K562 (cell line): ENCODE results near the gene HPD. TPM values are rescaled to one million over a fixed set of nuclear protein-coding genes. Genes with fewer than 3 reads are reported as not detected.

Experiments used
- ETS2 ChIP-seq: IDR thresholded peaks from 2 replicates; pipeline ENCODE4 v1.6.1; 2016; ENCODE audit warnings: borderline replicate concordance, missing genetic modification characterization, mild to moderate bottlenecking, moderate library complexity, missing compliant biosample characterization; ENCODE audit not compliant: poor library complexity, severe bottlenecking
- FIP1L1 ChIP-seq: fragments of 200-400 bp; formaldehyde crosslinking; IDR thresholded peaks from 2 replicates; pipeline ENCODE4 v1.6.1; 2018; ENCODE audit warnings: mild to moderate bottlenecking, low read depth, low read length; ENCODE audit not compliant: poor library complexity, severe bottlenecking
- ILK ChIP-seq: fragments of 450-650 bp; IDR thresholded peaks from 2 replicates; pipeline ENCODE4 v1.6.1; 2016; ENCODE audit warnings: missing genetic modification characterization, low read depth, mild to moderate bottlenecking, missing compliant biosample characterization, moderate library complexity, borderline replicate concordance
- KAT7 ChIP-seq: sonication (generic); formaldehyde crosslinking; IDR thresholded peaks from 2 replicates; pipeline ENCODE4 v1.8.0; 2022; ENCODE audit warnings: missing genetic modification reagents, mild to moderate bottlenecking, borderline replicate concordance
- KHSRP ChIP-seq: fragments of 450-650 bp; IDR thresholded peaks from 2 replicates; pipeline ENCODE4 v1.6.1; 2017
- MIER1 ChIP-seq: fragments of 450-650 bp; IDR thresholded peaks from 2 replicates; pipeline ENCODE4 v1.6.1; 2016; ENCODE audit warnings: antibody characterized with exemption, mild to moderate bottlenecking, low read depth
- PHF20 ChIP-seq: fragments of 450-650 bp; IDR thresholded peaks from 2 replicates; pipeline ENCODE4 v1.6.1; 2018; ENCODE audit not compliant: partially characterized antibody
- RBM34 ChIP-seq: fragments of 200-400 bp; formaldehyde crosslinking; IDR thresholded peaks from 2 replicates; pipeline ENCODE4 v1.6.1; 2018; ENCODE audit warnings: low read length, borderline replicate concordance; ENCODE audit not compliant: insufficient read depth
- RHOXF2B ChIP-seq: fragments of 250-450 bp; sonication (Bioruptor Pico); conservative IDR thresholded peaks from 2 replicates; pipeline ENCODE4 v1.5.1; 2021
- SLC30A9 ChIP-seq: fragments of 250-450 bp; sonication (Bioruptor Pico); IDR thresholded peaks from 2 replicates; pipeline ENCODE4 v1.8.0; 2022; ENCODE audit warnings: mild to moderate bottlenecking, moderate library complexity
- STAT5B ChIP-seq: fragments of 250-450 bp; sonication (Bioruptor Pico); IDR thresholded peaks from 2 replicates; pipeline ENCODE4 v1.8.0; 2021; ENCODE audit warnings: mild to moderate bottlenecking, inconsistent platforms
- TAF1 ChIP-seq: IDR thresholded peaks from 2 replicates; pipeline ENCODE4 v1.6.1; 2011; ENCODE audit warnings: mild to moderate bottlenecking, low read length, moderate library complexity; ENCODE audit not compliant: insufficient read depth, control insufficient read depth, severe bottlenecking; ENCODE audit errors: extremely low read depth
- TRIM24 ChIP-seq, 2 experiments: fragments of 450-650 bp; IDR thresholded peaks; 2 replicates each; pipeline ENCODE4 v1.6.1; 2016
- ZBTB8A ChIP-seq: fragments of 450-650 bp; IDR thresholded peaks from 2 replicates; pipeline ENCODE4 v1.6.1; 2018; ENCODE audit warnings: mild to moderate bottlenecking, moderate library complexity; ENCODE audit not compliant: partially characterized antibody
- ZNF165 ChIP-seq: fragments of 250-450 bp; sonication (Bioruptor Pico); IDR thresholded peaks from 2 replicates; pipeline ENCODE4 v1.4.0; 2020; ENCODE audit warnings: borderline replicate concordance
- ZNF224 ChIP-seq: sonication (generic); formaldehyde crosslinking; IDR thresholded peaks from 2 replicates; pipeline ENCODE4 v1.8.0; 2022; ENCODE audit warnings: mild to moderate bottlenecking, missing genetic modification reagents
- ZNF764 ChIP-seq: fragments of 250-450 bp; sonication (Bioruptor Pico); IDR thresholded peaks from 2 replicates; pipeline ENCODE4 v1.4.0; 2020; ENCODE audit warnings: low read depth, mild to moderate bottlenecking, moderate library complexity
- polyA plus RNA-seq, 8 experiments: library from polyadenylated mRNA; depleted of rRNA in 4 of 8; stranded (reverse) in 5 of 8; unstranded in 3 of 8; fragments of >200 nt; fragmentation: Nextera tagmentation in 2 of 8; fragmentation: Illumina TruSeq in 1 of 8; extraction: Ambion mirVana in 2 of 8; extraction: Trizol in 1 of 8; gene quantifications; 2 replicates each; pipeline versions ENCODE4 v1.2.1 to v1.2.3, GENCODE V29; 2011 to 2014; ENCODE audit warnings: inconsistent platforms in 1 of 8, missing spikeins in 1 of 8
- total RNA-seq, 7 experiments: library from RNA; depleted of rRNA in 6 of 7; stranded (reverse); fragments of >200 nt in 6 of 7; fragmentation: Illumina TruSeq in 2 of 7; extraction: Trizol in 2 of 7; gene quantifications; 2 replicates each; pipeline versions ENCODE4 v1.2.1 to v1.2.3, GENCODE V29; 2011 to 2021; ENCODE audit warnings: low replicate concordance in 1 of 7
- TF ChIP-seq, protein P1 (sequence below): fragments of 450-650 bp; formaldehyde crosslinking; IDR thresholded peaks from 2 replicates; pipeline ENCODE4 v1.4.0; 2020; ENCODE audit warnings: mild to moderate bottlenecking, moderate library complexity
- TF ChIP-seq, protein P2 (sequence below): sonication (generic); formaldehyde crosslinking; IDR thresholded peaks from 2 replicates; pipeline ENCODE4 v1.9.0; 2022; ENCODE audit warnings: mild to moderate bottlenecking, missing genetic modification reagents
- TF ChIP-seq, protein P3 (sequence below), 2 experiments: fragments of 450-650 bp; IDR thresholded peaks; 2 replicates each; pipeline ENCODE4 v1.6.1; 2016
- TF ChIP-seq, protein P4 (sequence below): sonication (generic); formaldehyde crosslinking; IDR thresholded peaks from 2 replicates; pipeline ENCODE4 v1.8.0; 2022; ENCODE audit warnings: mild to moderate bottlenecking, low read depth, missing genetic modification reagents
- TF ChIP-seq, protein P5 (sequence below): IDR thresholded peaks from 2 replicates; pipeline ENCODE4 v1.6.1; 2012; ENCODE audit warnings: low read depth, low read length, improper control_type of control experiment, borderline replicate concordance

HPD gene
- total and polyA plus RNA-seq, 9 of the 15 experiments (the other 6 are each of a cell fraction or from before 2014, with no cell fraction given), result 0.06 to 0.29 (median 0.07) TPM; not detected in 4

DNA sequence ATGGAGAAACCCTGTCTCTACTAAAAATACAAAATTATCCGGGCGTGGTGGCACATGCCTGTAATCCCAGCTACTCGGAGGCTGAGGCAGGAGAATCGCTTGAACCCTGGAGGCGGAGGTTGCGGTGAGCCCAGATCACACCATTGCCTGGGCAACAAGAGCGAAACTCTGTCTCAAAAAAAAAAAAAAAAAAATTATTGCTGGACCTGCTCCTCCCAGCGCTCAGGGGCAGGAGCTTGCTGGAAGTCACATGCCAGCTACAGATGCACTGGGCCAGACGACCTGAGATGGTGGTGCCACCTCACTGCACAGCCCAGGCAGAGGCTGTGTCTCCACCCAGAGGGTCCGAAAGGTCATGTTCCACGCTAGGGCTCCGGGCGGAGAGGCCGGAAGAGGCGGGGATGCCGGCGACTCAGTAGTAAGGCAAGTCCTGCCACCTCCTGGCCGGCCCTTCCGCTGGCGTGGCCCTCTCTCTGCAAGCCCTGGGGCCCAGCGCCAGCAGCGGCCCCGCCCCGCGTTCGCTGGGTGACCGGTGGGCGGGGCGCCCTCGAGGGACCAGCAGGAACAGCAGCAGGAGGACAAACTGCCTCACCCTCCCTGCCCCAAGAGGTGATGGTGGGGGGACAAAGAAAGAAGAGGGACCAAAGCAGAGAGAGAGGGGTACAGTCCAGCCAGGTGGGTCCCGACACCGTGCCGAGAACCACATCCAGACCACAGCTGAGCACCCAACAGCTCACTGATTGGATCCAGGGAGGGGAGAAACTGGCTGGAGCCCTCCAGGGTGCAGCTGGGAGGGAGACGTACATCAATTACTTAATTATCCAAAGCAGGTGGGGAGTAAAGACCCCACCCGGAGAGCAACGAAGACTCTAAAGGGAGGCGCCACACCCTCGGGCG is 61.6 kb downstream of the HPD start (continued):
- TF ChIP-seq ETS2 (tag) (no peak), ZNF224 (CRISPR knock-in tag) (no peak), MIER1 (no peak), FIP1L1 (no peak), KAT7 (CRISPR knock-in tag) (peak; percentile 81; the same call in 1 of the 2 replicates), ZBTB8A (no peak), STAT5B (CRISPR knock-in tag) (no peak), ZNF764 (CRISPR knock-in tag) (no peak), KHSRP (no peak), ZNF165 (no peak), RHOXF2B (CRISPR knock-in tag) (no peak), RBM34 (no peak), PHF20 (no peak), TRIM24 (IDR thresholded peaks at IDR 0.05) (no peak), SLC30A9 (no peak), ILK (tag) (no peak), TAF1 (no peak)
- TF ChIP-seq, protein P1, sequence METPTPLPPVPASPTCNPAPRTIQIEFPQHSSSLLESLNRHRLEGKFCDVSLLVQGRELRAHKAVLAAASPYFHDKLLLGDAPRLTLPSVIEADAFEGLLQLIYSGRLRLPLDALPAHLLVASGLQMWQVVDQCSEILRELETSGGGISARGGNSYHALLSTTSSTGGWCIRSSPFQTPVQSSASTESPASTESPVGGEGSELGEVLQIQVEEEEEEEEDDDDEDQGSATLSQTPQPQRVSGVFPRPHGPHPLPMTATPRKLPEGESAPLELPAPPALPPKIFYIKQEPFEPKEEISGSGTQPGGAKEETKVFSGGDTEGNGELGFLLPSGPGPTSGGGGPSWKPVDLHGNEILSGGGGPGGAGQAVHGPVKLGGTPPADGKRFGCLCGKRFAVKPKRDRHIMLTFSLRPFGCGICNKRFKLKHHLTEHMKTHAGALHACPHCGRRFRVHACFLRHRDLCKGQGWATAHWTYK (CRISPR knock-in tag), result 0 out of 2 replicates have a peak, but pooled peaks have one; percentile 31
- TF ChIP-seq, protein P2, sequence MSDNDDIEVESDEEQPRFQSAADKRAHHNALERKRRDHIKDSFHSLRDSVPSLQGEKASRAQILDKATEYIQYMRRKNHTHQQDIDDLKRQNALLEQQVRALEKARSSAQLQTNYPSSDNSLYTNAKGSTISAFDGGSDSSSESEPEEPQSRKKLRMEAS (CRISPR knock-in tag), result peak; percentile 81
- TF ChIP-seq, protein P3, sequence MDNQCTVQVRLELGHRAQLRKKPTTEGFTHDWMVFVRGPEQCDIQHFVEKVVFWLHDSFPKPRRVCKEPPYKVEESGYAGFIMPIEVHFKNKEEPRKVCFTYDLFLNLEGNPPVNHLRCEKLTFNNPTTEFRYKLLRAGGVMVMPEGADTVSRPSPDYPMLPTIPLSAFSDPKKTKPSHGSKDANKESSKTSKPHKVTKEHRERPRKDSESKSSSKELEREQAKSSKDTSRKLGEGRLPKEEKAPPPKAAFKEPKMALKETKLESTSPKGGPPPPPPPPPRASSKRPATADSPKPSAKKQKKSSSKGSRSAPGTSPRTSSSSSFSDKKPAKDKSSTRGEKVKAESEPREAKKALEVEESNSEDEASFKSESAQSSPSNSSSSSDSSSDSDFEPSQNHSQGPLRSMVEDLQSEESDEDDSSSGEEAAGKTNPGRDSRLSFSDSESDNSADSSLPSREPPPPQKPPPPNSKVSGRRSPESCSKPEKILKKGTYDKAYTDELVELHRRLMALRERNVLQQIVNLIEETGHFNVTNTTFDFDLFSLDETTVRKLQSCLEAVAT (IDR thresholded peaks at IDR 0.05), result 0 out of 4 replicates have a peak, but pooled peaks of 1 of the 2 experiments have one; percentile 11
- TF ChIP-seq, protein P4, sequence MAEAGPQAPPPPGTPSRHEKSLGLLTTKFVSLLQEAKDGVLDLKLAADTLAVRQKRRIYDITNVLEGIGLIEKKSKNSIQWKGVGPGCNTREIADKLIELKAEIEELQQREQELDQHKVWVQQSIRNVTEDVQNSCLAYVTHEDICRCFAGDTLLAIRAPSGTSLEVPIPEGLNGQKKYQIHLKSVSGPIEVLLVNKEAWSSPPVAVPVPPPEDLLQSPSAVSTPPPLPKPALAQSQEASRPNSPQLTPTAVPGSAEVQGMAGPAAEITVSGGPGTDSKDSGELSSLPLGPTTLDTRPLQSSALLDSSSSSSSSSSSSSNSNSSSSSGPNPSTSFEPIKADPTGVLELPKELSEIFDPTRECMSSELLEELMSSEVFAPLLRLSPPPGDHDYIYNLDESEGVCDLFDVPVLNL (CRISPR knock-in tag), result no peak
- TF ChIP-seq, protein P5, sequence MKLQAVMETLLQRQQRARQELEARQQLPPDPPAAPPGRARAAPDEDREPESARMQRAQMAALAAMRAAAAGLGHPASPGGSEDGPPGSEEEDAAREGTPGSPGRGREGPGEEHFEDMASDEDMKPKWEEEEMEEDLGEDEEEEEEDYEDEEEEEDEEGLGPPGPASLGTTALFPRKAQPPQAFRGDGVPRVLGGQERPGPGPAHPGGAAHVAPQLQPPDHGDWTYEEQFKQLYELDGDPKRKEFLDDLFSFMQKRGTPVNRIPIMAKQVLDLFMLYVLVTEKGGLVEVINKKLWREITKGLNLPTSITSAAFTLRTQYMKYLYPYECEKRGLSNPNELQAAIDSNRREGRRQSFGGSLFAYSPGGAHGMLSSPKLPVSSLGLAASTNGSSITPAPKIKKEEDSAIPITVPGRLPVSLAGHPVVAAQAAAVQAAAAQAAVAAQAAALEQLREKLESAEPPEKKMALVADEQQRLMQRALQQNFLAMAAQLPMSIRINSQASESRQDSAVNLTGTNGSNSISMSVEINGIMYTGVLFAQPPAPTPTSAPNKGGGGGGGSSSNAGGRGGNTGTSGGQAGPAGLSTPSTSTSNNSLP, result no peak
